ENCODE data around the gene PCDHAC2.

The PCDHAC2 gene

DNA sequence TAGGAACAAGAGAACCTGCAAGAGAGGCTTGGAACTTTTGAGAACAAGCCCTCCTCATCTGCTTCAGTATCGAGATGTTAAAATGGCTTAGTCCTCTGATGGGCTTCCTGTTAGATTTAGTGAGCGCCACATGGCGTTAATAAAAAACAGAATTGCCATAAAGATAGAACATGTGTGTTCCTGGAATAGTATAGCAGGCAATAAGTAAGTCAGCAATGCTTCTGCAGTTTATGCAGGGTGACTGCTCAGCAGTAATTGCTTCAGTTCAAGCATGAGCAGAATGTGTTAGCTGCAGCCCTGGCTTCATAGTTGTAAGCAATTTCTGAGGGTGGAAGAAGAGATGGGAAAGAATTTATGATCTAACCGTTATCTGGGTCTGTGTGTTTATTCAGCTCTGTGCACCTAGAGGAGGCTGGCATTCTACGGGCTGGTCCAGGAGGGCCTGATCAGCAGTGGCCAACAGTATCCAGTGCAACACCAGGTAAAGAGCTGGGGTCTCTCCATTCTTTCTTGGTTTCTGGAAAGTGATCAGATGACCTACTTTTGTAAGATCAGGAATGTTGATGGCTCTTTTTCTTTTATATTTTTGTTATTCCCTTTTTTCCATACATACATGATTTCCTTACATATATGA lies 15.9 kb downstream of the PCDHAC2 start:
- no peak for DNase-seq (ENCODE audit: extremely low read depth in 1 of 2, low read depth in 1 of 2)

DNA sequence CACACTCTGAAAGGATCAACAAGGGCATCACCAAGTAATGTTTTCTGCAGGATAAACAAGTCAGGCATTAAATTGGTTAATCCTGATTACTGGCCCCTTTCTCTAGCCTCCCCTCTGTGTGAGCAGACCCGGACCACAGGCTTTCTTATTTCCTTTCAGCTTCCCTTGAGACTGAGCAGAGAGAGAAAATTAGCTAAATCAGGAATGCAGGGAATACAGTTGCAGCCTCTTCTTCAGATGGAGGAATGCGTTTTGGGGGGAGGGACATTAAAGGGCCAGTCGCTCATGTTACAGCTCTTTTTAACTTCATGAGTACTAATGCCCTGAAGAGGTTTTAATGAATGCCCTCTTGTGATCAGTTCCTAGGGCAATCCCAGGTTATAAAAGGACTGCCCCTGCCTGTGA lies 19.8 kb downstream of the PCDHAC2 start:
- no peak for DNase-seq (ENCODE audit: extremely low read depth in 1 of 2, low read depth in 1 of 2)

DNA sequence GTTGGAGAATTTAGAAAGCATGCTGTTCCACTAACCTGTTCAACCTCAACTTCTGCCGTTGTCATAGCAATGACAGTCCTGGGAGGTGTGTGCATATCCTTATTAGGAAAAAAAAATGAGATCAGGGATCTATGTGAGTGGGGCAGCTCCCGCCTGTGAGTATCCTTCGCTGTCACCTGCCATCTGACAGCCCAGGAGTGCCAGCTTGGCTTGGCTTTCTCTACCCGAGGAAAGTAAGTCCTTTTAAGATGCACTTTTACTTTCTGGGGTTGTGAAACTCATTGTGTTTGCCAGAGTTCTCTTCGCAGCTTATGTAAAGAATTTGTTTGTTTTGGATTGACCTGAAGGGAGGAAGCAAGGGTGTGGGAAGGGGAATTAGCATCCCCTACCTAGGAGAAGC lies 21.8 kb downstream of the PCDHAC2 start:
- no peak for DNase-seq (ENCODE audit: extremely low read depth in 1 of 2, low read depth in 1 of 2)

DNA sequence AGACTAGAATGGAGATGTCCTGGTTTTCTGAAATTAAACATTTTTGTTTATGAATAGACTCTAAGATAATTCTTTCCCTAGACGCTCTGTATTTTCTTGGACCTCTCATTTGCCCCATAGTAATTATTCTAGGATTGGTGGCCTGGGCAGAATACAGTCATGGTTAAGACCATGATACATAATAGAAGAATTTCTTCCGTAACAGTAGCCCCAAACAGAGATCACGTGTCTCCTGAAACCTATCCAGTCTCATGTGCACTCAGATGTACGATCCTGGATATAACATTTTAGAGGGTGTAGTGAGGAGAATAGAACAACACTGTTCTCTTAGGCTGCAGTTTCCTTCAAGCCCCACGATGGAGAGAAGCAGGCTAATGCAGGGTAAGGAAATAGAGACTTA lies 22.3 kb downstream of the PCDHAC2 start:
- DNase-seq (ENCODE audit: extremely low read depth in 1 of 2, low read depth in 1 of 2), result no peak

DNA sequence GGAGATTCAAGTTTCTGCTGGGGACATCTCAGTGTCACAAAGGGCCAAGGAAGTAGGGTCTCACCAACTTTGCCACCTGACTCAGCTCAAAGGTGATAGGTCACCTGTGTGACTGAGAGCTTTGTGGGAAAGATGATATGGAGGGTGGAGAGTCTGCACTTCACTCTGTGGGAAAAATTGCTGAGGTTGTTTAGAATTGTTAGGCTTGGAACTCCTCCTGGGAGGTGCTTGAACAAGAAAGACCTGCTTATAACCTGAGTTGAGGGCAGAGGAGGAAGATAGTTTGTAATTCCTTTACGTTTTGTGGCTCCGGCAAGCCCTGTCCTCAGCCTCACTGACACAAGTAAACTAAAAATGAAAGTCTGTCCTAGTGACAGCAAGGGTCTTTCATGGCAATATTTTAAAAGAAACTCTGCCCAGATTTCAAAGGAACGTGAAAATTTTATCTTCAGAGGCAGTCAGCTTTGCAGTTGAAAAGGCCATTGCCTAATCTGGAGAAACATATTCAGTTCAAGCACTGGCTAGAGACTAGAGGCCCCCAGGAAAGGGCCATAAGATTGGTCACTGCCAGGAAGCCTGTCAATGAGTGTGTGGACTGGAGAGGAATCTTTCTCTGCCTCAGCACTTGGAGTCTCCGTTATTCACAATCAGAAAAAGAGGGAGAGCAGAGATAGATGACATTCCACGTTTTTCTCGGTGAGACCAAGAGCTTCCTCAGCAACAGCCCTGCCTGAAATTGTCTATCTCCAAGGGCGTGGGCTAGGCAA lies 23.2 kb downstream of the PCDHAC2 start:
- no peak for DNase-seq (ENCODE audit: extremely low read depth in 1 of 2, low read depth in 1 of 2)

DNA sequence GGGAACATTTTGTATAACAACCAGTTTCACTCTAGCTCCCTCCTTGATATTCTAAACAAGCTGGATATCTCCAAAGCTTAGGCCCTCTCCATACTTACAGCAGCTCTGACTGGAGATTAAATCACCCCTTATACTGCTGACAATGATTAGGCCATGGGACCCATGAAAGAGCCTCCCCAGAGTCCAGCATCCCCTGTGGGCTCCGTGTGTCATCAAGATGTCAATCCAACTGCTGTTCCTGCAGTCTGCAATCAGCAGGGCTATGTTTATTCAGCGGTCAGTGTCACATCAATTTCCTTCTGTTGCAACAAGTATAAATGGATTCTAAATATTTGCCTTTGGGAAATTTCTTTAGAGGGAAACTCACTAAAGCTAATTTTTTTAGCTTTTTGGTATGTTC lies 26.6 kb downstream of the PCDHAC2 start:
- no peak for DNase-seq (ENCODE audit: extremely low read depth in 1 of 2, low read depth in 1 of 2)

DNA sequence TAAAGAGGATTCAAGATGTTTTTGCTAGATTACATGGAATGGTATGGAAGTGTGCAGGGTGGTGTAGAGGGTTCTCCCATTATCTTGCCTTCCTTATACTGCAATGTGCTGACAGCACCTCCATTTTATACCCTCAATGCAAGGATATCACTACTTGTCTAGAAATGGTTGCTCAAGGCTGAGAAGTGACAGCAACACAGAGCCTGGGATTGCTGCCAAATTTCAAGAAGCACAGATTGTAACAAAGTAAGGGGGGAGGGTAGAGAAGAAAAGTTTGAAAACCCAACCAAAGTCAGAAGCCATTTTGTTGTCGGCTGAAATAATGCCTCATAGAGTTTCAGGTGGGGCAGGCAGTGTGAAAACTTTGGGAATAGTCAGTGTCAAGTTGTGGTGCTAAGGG lies 29.8 kb downstream of the PCDHAC2 start:
- no peak for DNase-seq (ENCODE audit: extremely low read depth in 1 of 2, low read depth in 1 of 2)

DNA sequence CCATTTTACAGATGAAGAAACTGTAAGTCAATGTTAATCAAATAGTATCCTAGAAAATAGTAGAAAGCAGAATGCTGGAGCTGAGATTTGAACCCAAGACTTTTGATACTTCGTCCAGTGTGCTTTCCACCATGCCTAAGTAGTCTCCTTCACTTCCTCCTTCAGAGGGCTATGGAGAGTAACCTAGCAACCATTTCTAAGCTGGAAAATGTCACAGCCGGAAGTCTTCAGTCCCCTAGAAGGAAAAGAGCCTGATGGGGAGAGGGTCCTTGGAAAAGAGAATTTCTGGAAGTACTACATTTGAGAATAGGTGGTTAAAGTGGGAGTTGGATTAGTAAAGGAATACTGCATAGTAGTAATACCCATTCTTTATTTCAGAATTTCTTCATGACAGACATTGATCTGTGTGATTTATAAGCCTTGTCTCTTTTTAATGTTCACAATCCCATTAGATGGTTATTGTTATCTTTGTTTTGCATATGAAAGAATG lies 32.7 kb downstream of the PCDHAC2 start:
- DNase-seq (ENCODE audit: extremely low read depth in 1 of 2, low read depth in 1 of 2), result no peak

DNA sequence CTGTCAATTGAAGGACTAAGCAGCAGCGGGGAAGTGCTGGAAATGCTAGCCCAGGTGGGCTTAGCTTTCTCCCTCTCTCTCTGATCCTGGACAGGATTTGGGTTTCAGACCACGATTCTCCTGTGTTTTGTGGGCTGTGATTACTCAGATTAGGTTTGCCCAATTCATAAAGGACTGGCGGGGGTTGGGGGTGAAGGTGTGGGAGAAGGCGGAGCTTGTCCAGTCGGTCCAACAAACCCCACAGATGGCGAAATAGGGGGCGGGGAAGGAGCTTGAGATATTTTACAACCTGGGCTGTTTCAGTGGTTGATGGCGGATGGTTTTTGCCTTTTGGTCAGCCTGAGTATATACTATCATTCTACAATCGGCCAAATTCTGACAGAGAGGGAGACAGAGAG lies 35.2 kb downstream of the PCDHAC2 start:
- no peak for DNase-seq (ENCODE audit: extremely low read depth in 1 of 2, low read depth in 1 of 2)

DNA sequence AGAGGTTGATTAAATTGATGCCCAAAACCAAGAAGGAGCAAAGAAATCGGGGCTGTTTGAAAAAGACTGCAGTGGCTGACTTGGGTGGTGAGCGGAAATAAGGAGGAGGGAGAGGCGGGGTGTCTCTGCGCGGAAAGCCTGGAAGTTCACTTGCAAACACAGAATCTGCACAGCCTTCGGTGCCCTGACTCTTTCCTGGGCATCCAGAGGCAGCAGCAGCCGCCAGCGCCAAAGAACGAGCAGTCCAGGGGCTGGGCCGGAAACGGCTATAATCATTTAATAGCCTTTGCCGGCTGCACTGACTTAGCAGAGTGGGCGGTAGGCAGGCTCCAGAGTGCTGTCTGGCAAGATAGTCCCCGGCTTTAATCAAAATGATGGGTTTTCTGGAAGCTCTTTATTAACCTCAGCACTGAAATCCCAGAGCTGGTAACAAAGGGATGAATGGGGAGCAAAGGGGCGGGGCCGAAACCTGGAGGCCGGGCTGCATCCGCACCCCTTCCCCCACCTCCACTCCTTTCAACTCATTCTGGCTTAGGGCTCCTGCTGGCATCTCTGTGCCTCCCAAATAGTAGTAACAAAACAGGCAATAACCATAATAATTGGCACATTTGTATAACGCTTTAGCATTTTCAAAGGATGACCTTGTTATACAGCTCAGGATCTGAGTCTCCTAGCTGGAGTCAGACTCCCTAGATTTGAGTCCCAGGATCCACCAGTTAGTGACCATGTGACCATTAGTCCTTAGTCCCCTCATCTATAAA lies 35.7 kb downstream of the PCDHAC2 start:
- DNase-seq (ENCODE audit: extremely low read depth in 1 of 2, low read depth in 1 of 2), result no peak

DNA sequence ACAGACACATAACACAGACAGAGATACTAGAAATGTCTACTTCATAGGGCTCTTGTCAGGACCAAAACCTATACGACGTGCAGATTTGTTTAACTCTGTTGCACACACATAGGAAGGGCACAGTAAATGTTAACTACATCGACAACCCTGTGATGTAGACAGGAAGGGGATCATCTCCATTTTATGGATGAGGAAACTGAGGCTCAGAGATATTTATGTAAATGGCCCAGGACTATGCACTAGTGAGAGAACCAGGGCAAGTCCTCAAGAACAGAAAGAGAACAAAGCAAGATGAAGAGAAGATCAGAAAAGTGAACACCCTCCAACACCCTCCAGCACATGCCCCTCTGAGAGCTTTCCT lies 36.3 kb downstream of the PCDHAC2 start:
- DNase-seq (ENCODE audit: extremely low read depth in 1 of 2, low read depth in 1 of 2), result no peak

DNA sequence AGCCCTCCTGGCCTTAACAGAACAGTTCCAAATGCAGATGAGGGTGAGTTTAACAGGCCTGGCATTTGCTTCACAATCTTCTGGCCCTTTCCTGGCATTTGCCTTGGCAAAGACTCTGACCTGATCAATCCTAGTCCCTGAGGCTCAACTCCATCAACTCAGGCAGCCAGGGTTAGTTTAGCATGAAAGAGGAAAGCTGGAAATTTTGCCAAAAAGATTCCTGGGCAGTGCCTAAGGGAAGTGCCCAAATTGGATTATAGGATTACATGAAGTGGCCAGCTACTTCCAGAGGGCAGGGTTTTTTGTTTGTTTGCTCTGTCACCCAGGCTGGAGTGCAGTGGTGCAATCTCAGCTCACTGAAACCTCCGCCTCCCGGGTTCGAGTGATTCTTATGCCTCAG lies 36.8 kb downstream of the PCDHAC2 start:
- DNase-seq (ENCODE audit: extremely low read depth in 1 of 2, low read depth in 1 of 2), result no peak

DNA sequence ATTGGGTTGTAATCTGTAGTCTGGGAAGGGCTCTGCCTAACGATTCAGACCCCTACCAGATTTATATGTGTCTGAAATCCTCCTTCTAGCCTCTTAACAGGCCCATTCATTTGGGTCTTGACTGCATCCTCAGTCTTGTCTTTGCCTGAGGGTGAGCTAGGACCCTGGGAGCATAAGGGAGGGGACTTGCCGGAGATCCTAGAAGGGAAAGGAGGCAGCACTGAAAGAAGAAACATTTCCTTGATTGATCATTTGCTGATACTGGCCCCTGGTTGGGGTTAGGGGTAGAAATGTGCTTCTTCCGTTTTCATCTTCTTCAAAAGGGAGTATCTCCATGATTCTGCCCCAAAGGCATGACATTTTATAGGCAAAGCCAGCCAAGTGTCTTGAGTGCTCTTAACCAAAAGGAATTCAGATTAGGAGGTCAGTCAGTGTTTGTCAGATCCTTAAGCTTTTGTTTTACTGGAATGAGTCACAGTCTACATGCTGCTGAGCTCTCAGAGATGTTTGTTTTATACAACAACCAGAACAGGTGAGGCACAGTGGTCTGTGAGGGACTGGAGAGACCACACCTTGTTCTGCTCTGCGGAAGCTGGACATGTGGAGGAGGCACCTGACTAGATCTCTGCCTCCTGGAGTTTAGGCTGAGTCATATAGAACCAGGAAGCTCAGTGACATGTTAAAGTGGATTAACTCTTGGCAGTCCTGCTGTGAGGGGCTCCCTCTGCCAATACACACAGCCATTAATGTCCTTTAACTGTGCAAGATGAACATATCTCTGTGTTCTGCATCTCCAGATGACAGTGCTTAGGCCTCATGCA lies 37.7 kb downstream of the PCDHAC2 start:
- no peak for DNase-seq (ENCODE audit: extremely low read depth in 1 of 2, low read depth in 1 of 2)

DNA sequence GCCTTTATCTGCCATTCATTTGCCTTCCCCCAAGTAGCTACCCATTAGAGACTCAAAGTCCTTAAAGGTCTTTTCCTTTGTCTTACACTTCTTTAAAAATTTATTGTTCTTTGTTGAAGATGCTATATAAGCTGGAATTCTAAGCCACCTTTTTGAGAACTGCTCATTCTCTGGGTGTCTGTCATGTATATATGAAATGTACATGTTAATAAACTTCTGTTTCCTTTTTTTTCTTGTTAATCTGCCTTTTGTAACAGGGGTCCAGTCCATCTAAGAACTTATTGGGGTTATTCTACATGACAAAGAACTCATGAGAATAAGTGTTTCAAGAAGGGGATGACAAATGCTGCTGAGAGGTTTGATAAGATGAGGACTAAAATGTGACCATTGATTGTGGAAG lies 41.5 kb downstream of the PCDHAC2 start:
- DNase-seq (ENCODE audit: extremely low read depth in 1 of 2, low read depth in 1 of 2), result no peak

DNA sequence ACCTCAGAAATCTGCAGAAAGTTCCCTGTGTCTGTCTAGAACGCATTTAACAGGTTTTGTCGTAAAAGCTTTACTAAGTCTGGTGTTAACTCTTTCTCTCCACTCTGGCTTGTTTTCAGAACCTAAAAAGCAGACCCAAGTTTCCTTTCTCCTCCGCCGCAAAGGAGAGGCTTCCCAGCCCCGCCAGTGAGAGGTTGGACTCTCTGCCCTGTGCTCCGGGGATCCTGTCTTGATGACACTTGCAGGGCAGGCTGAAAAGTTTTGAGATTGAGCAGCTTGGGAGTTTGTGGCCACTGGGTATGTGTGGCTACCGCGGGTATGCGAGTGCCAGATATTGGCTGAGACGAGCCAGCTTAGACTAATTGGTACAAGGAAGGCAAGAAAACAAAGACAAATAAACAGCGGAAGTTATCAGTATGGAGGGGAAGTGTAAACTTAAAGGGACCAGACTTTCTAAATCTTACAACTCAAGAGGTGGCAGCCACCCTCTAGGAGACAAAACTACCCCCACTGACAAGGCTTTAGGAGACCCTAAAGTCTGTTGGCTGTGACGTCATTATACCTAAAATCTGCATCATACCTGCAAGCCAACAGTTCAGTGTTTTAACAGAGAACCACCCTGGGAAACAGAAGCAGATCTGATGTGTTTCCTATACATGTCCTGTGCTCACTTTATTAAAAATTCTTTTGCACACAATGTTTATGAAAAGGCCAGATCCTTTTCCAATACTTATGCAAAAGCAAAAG lies 43.9 kb downstream of the PCDHAC2 start:
- no peak for DNase-seq (ENCODE audit: extremely low read depth in 1 of 2, low read depth in 1 of 2)

DNA sequence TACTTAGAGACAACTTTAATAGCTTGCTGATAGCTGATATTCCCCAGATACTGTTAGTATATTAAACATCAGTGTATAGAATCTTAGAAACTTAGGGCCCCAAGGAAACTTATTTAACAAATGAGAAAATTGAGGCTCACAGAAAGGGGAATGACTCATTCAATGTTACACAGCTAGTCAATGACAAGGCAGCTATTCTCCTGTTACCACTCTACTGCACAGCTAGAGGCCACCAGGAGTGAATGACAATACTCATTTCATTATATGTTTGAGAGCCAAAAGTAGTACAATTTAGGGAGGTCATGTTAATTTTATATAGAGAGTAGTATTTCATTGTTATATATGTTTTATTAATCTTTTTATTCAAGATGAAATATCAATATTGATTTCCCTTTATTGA lies 51.7 kb downstream of the PCDHAC2 start:
- DNase-seq (ENCODE audit: extremely low read depth in 1 of 2, low read depth in 1 of 2), result no peak

All from activated CD8-positive, alpha-beta memory T cell treated with anti-CD3 and anti-CD28 coated beads for 1 hour (primary cell).